HFFc6 (cell line): ENCODE results near the gene GIPR. TPM values are rescaled to one million over a fixed set of nuclear protein-coding genes. Genes with fewer than 3 reads are reported as not detected.
A peak's percentile ranks its signal among the peaks of the same experiment; 100 is the strongest.

Source experiments
- DNase-seq: peaks from one replicate; pipeline ENCODE4 v3.0.0-alpha.2; 2018
- H3K27ac Mint-ChIP-seq: 2 replicates; pipeline ENCODE4 v1.8.0; 2020; ENCODE audit warnings: mild to moderate bottlenecking, mixed read lengths
- H3K27me3 Mint-ChIP-seq: 2 replicates; pipeline ENCODE4 v1.8.0; 2021; ENCODE audit warnings: mild to moderate bottlenecking, moderate library complexity, mixed read lengths; ENCODE audit not compliant: insufficient read depth
- H3K36me3 Mint-ChIP-seq: 2 replicates; pipeline ENCODE4 v1.8.0; 2021; ENCODE audit warnings: low read depth, mixed read lengths
- H3K4me1 Mint-ChIP-seq: 2 replicates; pipeline ENCODE4 v1.8.0; 2020; ENCODE audit warnings: low read depth, mixed read lengths
- H3K4me3 Mint-ChIP-seq: 2 replicates; pipeline ENCODE4 v1.8.0; 2020; ENCODE audit warnings: mild to moderate bottlenecking, moderate library complexity, mixed read lengths
- H3K9me3 Mint-ChIP-seq: 2 replicates; pipeline ENCODE4 v1.8.0; 2020; ENCODE audit warnings: mild to moderate bottlenecking, mixed read lengths
- total RNA-seq, 6 experiments: library from RNA; stranded (reverse); fragmentation: NEBNext Ultra II Directional; extraction: Animal tissue kit (Norgen Biotek cat#: 25700); gene quantifications; 2 replicates in 1 of 6; 3 replicates in 5 of 6; pipeline ENCODE4 v1.2.3, GENCODE V29; 2021
- TF ChIP-seq, protein P1 (sequence below): fragments of 200-600 bp; sonication (generic); IDR thresholded peaks from 2 replicates; pipeline ENCODE4 v1.5.0; 2021; ENCODE audit warnings: antibody characterized with exemption, mild to moderate bottlenecking

Gene GIPR
- total RNA-seq, 6 experiments from 2014 or later = 0.31 to 1.1 (median 0.68) TPM

DNA sequence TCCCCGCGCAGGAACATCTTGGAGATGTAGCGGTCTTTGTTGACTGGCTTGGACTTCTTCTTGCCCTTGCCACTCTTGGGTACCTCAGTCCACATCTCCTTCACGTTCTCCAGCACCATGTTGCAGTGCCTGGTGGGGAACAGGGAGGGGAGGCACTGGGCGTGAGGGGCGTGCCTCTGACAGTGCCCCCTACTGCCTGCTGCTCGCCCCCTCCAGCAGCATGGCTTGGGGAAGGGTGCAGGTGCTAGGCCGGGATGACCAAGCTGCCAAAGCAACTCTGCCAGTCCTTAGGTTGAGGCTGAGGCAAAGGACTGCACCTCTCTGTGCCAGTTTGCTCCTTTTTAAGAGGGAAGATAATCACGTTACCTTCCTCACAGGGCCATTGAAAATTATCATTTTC lies 19.6 kb downstream of the GIPR start:
- no peak for DNase-seq
- Mint-ChIP-seq H3K9me3 (peaks cover 5% of the 10 kb centered on the region), H3K27me3 (peaks cover 3% of the 10 kb centered on the region; the same call in 1 of the 2 replicates), H3K27ac (no peak overlapping the region), H3K36me3 (peaks cover 23% of the 10 kb centered on the region), H3K4me1 (peaks cover 11% of the 10 kb centered on the region), H3K4me3 (no peak overlapping the region)
- TF ChIP-seq, protein P1, sequence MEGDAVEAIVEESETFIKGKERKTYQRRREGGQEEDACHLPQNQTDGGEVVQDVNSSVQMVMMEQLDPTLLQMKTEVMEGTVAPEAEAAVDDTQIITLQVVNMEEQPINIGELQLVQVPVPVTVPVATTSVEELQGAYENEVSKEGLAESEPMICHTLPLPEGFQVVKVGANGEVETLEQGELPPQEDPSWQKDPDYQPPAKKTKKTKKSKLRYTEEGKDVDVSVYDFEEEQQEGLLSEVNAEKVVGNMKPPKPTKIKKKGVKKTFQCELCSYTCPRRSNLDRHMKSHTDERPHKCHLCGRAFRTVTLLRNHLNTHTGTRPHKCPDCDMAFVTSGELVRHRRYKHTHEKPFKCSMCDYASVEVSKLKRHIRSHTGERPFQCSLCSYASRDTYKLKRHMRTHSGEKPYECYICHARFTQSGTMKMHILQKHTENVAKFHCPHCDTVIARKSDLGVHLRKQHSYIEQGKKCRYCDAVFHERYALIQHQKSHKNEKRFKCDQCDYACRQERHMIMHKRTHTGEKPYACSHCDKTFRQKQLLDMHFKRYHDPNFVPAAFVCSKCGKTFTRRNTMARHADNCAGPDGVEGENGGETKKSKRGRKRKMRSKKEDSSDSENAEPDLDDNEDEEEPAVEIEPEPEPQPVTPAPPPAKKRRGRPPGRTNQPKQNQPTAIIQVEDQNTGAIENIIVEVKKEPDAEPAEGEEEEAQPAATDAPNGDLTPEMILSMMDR = no peak; the same call in 1 of the 2 replicates

DNA sequence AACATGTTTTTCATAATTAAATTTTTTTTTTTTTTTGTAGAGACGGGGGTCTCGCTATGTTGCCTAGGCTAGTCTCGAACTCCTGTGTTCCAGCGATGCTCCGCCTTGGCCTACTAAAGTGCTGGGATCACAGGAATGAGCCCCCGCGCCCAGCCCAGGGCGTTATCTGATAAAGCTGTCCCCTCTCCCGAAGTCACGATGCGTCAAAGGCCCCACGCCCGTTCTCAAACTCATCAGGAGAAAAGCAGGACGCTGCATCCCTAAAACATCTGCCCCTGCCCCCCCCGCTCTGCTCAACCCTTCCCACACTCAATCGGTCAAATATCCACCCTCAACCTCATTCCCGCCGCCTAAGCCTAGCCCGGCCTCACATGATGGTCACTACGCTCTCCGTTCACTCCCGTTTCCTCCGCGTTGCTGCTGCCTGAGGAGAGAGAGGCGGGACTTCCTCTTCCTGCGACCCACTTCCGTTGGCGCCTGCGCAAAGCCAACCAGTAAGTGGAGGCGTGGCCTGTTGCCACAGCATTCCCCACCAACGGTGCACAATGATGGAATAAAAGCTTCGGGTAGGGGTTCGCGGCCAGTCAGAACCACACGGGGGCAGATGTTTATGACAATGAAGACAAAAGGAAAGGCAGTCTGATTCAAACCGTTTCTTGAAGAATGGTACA lies 23.6 kb downstream of the GIPR start, which contains the start of gene SNRPD2:
TSS of gene SNRPD2 (minus strand) at position 438 of the 671 bp plus-strand sequence. CDS start at position 373, 65 bp downstream.
- Mint-ChIP-seq H3K27me3 (peaks cover 3% of the 10 kb centered on the region; the same call in 1 of the 2 replicates), H3K27ac (peak within 1 kb of the TSS; percentile 96), H3K9me3 (peaks cover 5% of the 10 kb centered on the region), H3K4me3 (peak within 1 kb of the TSS; percentile 99), H3K4me1 (peaks cover 19% of the 10 kb centered on the region), H3K36me3 (peaks cover 13% of the 10 kb centered on the region)
- DNase-seq = peak; percentile 95
- TF ChIP-seq, protein P1 = peak; percentile 57

DNA sequence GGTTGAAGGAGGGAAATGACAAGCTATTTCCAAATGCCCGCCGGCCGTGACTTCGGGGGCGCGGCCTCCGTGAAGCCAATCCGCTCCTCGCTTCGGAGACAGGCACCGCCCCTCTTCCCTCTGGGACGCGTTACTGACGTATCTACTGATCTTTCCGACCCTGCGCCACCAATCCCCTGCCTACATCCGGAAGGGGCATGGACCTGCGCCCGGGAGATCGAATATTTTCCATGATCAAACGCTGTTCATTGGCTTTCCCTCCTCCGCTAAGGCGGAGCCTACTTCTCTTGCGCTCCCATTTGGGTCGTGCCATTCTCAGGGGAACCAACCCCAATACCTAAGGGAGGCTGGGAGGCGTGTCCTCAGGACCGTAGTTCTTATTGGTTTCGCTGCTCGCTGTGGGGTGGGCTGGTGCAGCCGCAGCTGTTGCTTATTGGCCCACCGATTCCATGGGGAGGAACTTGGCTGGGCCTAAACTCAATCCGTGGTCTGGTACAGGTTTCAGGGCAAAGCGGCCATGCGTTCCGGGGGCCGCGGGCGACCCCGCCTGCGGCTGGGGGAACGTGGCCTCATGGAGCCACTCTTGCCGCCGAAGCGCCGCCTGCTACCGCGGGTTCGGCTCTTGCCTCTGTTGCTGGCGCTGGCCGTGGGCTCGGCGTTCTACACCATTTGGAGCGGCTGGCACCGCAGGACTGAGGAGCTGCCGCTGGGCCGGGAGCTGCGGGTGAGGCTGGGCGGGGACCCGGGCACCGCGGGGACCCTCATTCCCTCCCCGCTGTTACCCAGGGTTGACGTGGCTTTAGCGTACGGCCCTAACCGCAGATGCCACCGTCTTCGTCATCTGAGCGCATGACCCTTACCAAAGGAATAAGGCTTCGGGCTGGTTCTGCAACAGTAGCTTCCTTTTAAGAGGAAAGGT lies 24.4 kb downstream of the GIPR start, which contains the start of gene QPCTL:
TSS of gene QPCTL (plus strand) at position 480 of the 919 bp plus-strand sequence. CDS start at position 518, 38 bp downstream.
- H3K4me3 Mint-ChIP-seq = peak within 1 kb of the TSS; percentile 99
- H3K27ac Mint-ChIP-seq = peak within 1 kb of the TSS; percentile 96
- H3K4me1 Mint-ChIP-seq = peaks cover 21% of the 10 kb centered on the region
- peaks cover 3% of the 10 kb centered on the region; the same call in 1 of the 2 replicates for H3K27me3 Mint-ChIP-seq
- H3K9me3 Mint-ChIP-seq = peaks cover 5% of the 10 kb centered on the region
- TF ChIP-seq, protein P1 = no peak
- peak; percentile 100 for DNase-seq
- peaks cover 8% of the 10 kb centered on the region for H3K36me3 Mint-ChIP-seq

DNA sequence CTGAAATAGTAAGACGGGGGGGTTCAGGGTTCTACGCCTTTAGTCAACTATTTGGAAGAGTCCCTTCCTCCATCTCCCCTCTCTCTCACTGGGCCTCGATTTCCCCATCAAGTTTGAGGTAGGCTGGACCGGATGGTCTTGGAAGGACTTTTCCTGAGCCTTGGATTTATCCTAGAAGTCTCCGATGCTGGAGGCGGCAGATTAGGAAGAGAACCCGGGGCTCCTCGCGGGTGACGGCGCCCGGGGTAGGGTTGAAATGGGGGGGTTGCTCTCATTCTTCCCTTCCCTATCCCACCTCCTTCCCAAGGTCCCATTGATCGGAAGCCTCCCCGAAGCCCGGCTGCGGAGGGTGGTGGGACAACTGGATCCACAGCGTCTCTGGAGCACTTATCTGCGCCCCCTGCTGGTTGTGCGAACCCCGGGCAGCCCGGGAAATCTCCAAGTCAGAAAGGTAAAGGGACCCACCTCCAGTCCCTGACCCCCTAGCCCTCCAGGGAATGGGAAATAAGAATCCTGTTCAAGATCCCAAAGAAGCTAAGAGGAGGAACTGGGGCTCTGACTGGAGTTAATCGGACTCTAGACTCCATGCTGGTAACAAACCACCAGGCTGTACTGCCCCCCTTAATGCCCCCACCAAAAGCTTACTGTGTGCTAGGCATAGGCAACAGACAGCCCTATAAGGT lies 25.2 kb downstream of the GIPR start:
- TF ChIP-seq, protein P1 = peak; percentile 96
- H3K27me3 Mint-ChIP-seq = peaks cover 3% of the 10 kb centered on the region; the same call in 1 of the 2 replicates

DNA sequence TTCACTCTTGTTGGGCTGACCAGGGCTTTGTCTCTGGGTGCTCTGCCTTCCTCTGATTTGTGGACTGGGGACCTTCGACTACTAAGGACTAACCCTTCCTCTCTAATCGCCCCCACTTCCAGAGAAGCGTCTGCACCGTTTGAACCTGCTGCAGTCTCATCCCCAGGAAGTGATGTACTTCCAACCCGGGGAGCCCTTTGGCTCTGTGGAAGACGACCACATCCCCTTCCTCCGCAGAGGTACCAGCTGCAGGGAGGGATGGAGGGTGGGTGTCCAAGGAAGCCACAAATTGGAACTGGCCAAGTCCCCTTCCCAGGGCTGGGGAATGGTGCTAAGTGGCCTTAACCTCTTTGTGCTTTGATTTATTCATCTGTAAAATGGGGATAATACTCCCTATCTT lies 33.7 kb downstream of the GIPR start:
- Mint-ChIP-seq H3K4me1 (peaks cover 7% of the 10 kb centered on the region), H3K4me3 (no peak overlapping the region), H3K36me3 (peaks cover 15% of the 10 kb centered on the region), H3K27me3 (0 out of 2 replicates have a peak, but pooled peaks cover 1% of the 10 kb centered on the region), H3K27ac (no peak overlapping the region), H3K9me3 (no peaks in the 10 kb centered on the region)
- DNase-seq = no peak
- TF ChIP-seq, protein P1 = no peak

More for the DNA sequence above, 25.2 kb downstream of the GIPR start:
- H3K27ac Mint-ChIP-seq = peak overlapping the region; percentile 96
- peaks cover 26% of the 10 kb centered on the region for H3K4me1 Mint-ChIP-seq
- DNase-seq = peak; percentile 58
- peaks cover 5% of the 10 kb centered on the region for H3K9me3 Mint-ChIP-seq
- H3K4me3 Mint-ChIP-seq = peak overlapping the region; percentile 99
- H3K36me3 Mint-ChIP-seq = peaks cover 10% of the 10 kb centered on the region
